Measurements from ENCODE around the gene SLC4A4. TPM values are rescaled to one million over a fixed set of nuclear protein-coding genes. Genes with fewer than 3 reads are reported as not detected.

The SLC4A4 gene
- total RNA-seq, 1 experiment from 2014 or later, result 0.05 TPM

- Histone ChIP-seq H3K36me3 (no peaks in the 10 kb centered on the region), H3K27ac (no peak overlapping the region), H3K4me1 (replicated peaks) (no peaks in the 10 kb centered on the region), H3K9me3 (replicated peaks) (no peaks in the 10 kb centered on the region), H3K27me3 (replicated peaks) (no peaks in the 10 kb centered on the region), H3K4me3 (no peak overlapping the region)
- DNase-seq (ENCODE audit: low read depth in 1 of 2, low spot score in 2 of 2), result no peak
Measured at GRCh38 chr4:71375494-71375893, 36.7 kb downstream of the SLC4A4 start.

DNA sequence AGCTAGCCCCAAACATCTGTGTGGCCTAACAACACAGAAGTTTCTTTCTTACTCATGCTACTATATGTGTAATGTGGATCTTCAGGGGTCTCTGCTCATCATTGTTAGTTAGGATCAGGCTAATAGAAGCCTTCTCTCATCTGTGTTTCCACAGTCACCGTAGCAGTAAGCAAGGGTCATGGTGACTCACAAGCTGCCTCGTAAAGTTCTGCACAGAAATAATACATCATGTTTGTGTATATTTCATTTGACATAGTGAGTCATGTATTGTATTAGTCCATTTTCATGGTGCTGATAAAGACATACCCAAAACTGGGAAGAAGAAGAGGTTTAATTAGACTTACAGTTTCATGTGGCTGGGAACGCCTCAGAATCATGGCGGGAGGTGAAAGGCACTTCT is 38.7 kb downstream of the SLC4A4 start:
- Histone ChIP-seq H3K4me1 (replicated peaks) (no peaks in the 10 kb centered on the region), H3K36me3 (no peaks in the 10 kb centered on the region), H3K27me3 (replicated peaks) (no peaks in the 10 kb centered on the region), H3K9me3 (replicated peaks) (no peaks in the 10 kb centered on the region), H3K4me3 (no peak overlapping the region), H3K27ac (no peak overlapping the region)
- no peak for DNase-seq (ENCODE audit: low read depth in 1 of 2, low spot score in 2 of 2)

GRCh38 chr4:71379126-71379525 is 40.3 kb downstream of the SLC4A4 start:
- H3K4me3 ChIP-seq, result no peak overlapping the region
- no peaks in the 10 kb centered on the region for H3K27me3 ChIP-seq (replicated peaks)
- DNase-seq (ENCODE audit: low read depth in 1 of 2, low spot score in 2 of 2), result no peak
- H3K36me3 ChIP-seq, result no peaks in the 10 kb centered on the region
- no peaks in the 10 kb centered on the region for H3K9me3 ChIP-seq (replicated peaks)
- no peak overlapping the region for H3K27ac ChIP-seq
- H3K4me1 ChIP-seq (replicated peaks), result no peaks in the 10 kb centered on the region

DNA sequence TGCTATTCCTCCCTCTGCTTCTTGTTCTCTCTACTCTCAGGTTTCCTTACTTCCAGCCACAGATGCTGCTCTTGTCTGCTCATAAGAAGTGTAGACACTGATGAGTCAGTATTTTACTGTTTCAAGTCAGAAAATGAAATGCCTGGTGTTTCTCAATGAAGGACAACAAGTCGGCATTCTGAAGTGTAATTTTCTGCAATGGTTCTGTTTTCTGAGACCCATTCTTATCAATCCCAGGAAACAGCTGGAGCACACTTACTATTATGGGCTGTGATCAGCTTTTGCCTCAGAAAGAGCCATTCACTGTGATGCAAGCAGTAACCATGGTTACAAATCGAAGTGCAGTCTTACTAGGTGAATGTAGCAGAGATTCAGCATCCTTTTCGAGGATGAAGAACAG is 42.0 kb downstream of the SLC4A4 start:
- no peak for DNase-seq (ENCODE audit: low read depth in 1 of 2, low spot score in 2 of 2)
- Histone ChIP-seq H3K4me1 (replicated peaks) (no peaks in the 10 kb centered on the region), H3K27me3 (replicated peaks) (no peaks in the 10 kb centered on the region), H3K36me3 (no peaks in the 10 kb centered on the region), H3K9me3 (replicated peaks) (no peaks in the 10 kb centered on the region), H3K27ac (no peak overlapping the region), H3K4me3 (no peak overlapping the region)

DNA sequence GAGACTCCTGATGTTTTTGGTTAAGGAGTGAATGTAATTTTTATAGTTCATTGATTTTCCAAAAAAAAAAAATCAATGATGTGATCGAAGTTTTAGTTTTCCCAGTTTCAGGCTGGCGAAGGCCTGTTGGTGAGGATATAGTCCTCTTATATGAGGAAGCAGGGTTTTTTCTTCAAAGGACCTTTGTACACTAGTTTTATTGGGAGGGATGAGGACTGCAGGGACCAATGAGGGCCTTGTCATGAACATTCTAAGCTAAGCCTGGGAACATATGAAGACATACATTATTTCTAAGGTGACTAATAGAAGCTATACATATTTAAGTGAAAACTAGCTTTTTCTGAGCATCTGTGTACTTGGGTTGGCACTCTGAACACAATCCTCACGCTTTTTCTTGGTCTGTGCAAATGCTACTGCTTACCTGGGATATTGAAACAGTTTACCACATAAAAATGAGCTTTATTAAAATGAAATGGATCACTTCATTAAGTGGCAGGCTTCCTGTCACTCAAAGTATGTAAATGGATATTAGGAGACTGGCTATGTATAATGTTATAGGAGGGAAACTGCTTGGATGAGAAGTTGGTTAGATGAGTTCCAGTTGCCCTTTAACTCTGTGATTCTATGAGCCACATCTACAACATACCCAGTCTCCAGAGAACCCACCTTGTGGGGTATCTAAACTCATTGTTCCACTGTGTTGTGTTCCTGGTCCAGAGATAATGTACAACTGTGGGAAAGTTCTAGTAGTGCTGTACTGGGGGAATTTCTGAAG is 43.5 kb downstream of the SLC4A4 start:
- H3K27ac ChIP-seq, result no peak overlapping the region
- H3K4me1 ChIP-seq (replicated peaks), result no peaks in the 10 kb centered on the region
- H3K9me3 ChIP-seq (replicated peaks), result no peaks in the 10 kb centered on the region
- H3K4me3 ChIP-seq, result no peak overlapping the region
- no peaks in the 10 kb centered on the region for H3K36me3 ChIP-seq
- H3K27me3 ChIP-seq (replicated peaks), result no peaks in the 10 kb centered on the region
- DNase-seq (ENCODE audit: low read depth in 1 of 2, low spot score in 2 of 2), result no peak

DNA sequence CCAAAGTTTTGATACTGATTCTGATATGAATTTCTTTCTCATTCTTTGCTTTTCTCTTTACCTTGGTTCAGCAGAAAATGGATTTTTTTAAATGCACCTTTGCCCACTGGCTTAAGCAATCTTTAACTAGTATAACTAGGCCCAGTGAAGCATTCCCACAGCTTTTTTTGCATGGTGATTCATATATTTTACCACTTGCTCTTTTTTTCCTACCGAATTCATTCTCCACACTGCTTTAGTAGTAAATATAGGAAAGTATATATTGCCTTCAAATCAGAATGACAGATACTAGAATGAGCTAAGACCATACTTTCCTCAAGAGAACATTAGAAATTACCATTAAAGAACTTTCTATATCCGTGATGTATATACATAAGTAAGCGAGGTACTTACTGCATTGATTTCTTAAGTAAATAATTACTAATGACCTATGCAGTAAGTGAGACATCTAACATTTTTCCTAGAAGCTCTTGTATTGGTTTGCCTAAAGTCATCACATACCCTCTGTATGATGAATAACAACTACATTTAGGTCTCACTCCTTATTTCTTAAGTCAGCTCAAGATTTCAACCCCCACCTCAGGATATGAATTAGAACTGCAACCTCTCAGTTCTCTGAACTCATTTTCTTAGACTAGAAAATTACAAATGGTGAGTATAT is 44.2 kb downstream of the SLC4A4 start:
- Histone ChIP-seq H3K27me3 (replicated peaks) (no peaks in the 10 kb centered on the region), H3K4me1 (replicated peaks) (no peaks in the 10 kb centered on the region), H3K9me3 (replicated peaks) (no peaks in the 10 kb centered on the region), H3K27ac (no peak overlapping the region), H3K36me3 (no peaks in the 10 kb centered on the region), H3K4me3 (no peak overlapping the region)
- no peak for DNase-seq (ENCODE audit: low read depth in 1 of 2, low spot score in 2 of 2)

DNA sequence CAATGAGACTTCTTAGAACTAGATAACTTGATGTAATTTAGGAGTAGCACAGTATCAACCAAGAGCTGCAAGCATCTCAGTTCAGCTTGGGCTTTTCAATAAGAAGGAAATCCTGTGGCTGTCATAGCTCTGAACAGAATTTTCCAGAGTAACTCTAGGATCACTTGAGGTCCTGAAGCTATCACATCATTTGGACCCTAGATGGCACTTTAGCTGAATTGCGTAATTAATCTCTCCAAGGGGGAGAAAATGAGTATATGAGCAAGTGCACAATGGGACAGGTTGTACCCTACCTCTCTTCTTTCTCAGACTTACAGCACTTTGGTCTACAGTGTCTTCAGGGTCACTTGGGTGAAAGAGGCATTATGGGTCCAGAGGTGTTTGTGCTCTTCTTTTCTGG is 45.2 kb downstream of the SLC4A4 start:
- Histone ChIP-seq H3K27ac (no peak overlapping the region), H3K4me3 (no peak overlapping the region), H3K27me3 (replicated peaks) (no peaks in the 10 kb centered on the region), H3K9me3 (replicated peaks) (no peaks in the 10 kb centered on the region), H3K36me3 (no peaks in the 10 kb centered on the region), H3K4me1 (replicated peaks) (no peaks in the 10 kb centered on the region)
- no peak for DNase-seq (ENCODE audit: low read depth in 1 of 2, low spot score in 2 of 2)

- DNase-seq (ENCODE audit: low read depth in 1 of 2, low spot score in 2 of 2), result no peak
- Histone ChIP-seq H3K4me3 (no peak overlapping the region), H3K4me1 (replicated peaks) (no peaks in the 10 kb centered on the region), H3K27ac (no peak overlapping the region), H3K9me3 (replicated peaks) (no peaks in the 10 kb centered on the region), H3K27me3 (replicated peaks) (no peaks in the 10 kb centered on the region), H3K36me3 (no peaks in the 10 kb centered on the region)
Measured at GRCh38 chr4:71389149-71389827, 50.5 kb downstream of the SLC4A4 start.

GRCh38 chr4:71392109-71392508 is 53.3 kb downstream of the SLC4A4 start:
- H3K36me3 ChIP-seq, result no peaks in the 10 kb centered on the region
- no peaks in the 10 kb centered on the region for H3K9me3 ChIP-seq (replicated peaks)
- H3K27ac ChIP-seq, result no peak overlapping the region
- no peaks in the 10 kb centered on the region for H3K27me3 ChIP-seq (replicated peaks)
- H3K4me1 ChIP-seq (replicated peaks), result no peaks in the 10 kb centered on the region
- DNase-seq (ENCODE audit: low read depth in 1 of 2, low spot score in 2 of 2), result no peak
- H3K4me3 ChIP-seq, result no peak overlapping the region

GRCh38 chr4:71396382-71396781 is 57.6 kb downstream of the SLC4A4 start:
- no peak overlapping the region for H3K27ac ChIP-seq
- H3K4me1 ChIP-seq (replicated peaks), result no peaks in the 10 kb centered on the region
- no peak overlapping the region for H3K4me3 ChIP-seq
- H3K9me3 ChIP-seq (replicated peaks), result no peaks in the 10 kb centered on the region
- no peaks in the 10 kb centered on the region for H3K36me3 ChIP-seq
- no peaks in the 10 kb centered on the region for H3K27me3 ChIP-seq (replicated peaks)
- DNase-seq (ENCODE audit: low read depth in 1 of 2, low spot score in 2 of 2), result no peak

- H3K27ac ChIP-seq, result no peak overlapping the region
- no peaks in the 10 kb centered on the region for H3K27me3 ChIP-seq (replicated peaks)
- H3K4me1 ChIP-seq (replicated peaks), result no peaks in the 10 kb centered on the region
- no peak overlapping the region for H3K4me3 ChIP-seq
- H3K36me3 ChIP-seq, result no peaks in the 10 kb centered on the region
- no peak for DNase-seq (ENCODE audit: low read depth in 1 of 2, low spot score in 2 of 2)
- no peaks in the 10 kb centered on the region for H3K9me3 ChIP-seq (replicated peaks)
Measured at GRCh38 chr4:71400810-71401209, 62.0 kb downstream of the SLC4A4 start.

DNA sequence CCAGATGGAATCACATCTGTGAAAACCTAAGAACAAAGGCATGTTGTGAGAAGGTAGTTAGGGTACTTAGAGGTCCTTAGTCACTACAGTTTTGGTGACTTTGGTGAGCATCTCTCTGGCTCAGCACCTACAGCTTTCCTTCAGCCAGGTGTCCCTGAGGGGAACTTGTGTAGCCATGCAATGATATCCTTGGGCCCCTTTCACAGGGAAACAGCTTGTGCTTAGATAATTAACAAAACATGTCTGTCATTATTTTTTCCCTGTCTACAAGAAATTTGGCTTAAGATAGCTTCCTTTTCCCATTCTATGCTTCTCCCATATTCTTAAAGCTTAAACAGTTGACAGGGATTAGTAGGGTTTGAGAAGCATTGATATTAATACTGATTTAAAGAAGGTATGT is 63.8 kb downstream of the SLC4A4 start:
- no peak overlapping the region for H3K27ac ChIP-seq
- H3K4me1 ChIP-seq (replicated peaks), result no peaks in the 10 kb centered on the region
- H3K27me3 ChIP-seq (replicated peaks), result no peaks in the 10 kb centered on the region
- DNase-seq (ENCODE audit: low read depth in 1 of 2, low spot score in 2 of 2), result no peak
- no peak overlapping the region for H3K4me3 ChIP-seq
- H3K36me3 ChIP-seq, result no peaks in the 10 kb centered on the region
- no peaks in the 10 kb centered on the region for H3K9me3 ChIP-seq (replicated peaks)

DNA sequence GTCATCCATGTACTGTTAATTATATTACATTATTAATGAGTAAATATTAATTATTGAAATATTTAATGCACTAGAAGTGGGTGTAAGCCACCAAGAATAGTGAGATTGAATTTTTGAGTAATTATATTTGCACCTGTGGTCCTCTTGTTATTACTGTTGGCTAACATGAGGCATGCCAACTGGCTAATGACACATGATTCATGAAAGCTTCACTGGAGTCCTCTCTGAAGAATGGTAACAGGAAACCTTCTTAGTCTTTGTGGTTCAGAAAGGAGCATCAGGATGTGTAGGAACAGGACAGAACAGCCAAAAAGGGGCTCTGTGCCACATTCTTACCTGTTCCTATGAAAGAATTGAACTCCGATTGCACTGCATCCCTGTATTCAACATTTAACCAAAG is 65.2 kb downstream of the SLC4A4 start:
- no peaks in the 10 kb centered on the region for H3K4me1 ChIP-seq (replicated peaks)
- no peak for DNase-seq (ENCODE audit: low read depth in 1 of 2, low spot score in 2 of 2)
- H3K36me3 ChIP-seq, result no peaks in the 10 kb centered on the region
- no peak overlapping the region for H3K27ac ChIP-seq
- H3K27me3 ChIP-seq (replicated peaks), result no peaks in the 10 kb centered on the region
- H3K4me3 ChIP-seq, result no peak overlapping the region
- no peaks in the 10 kb centered on the region for H3K9me3 ChIP-seq (replicated peaks)

- no peak overlapping the region for H3K4me3 ChIP-seq
- H3K4me1 ChIP-seq (replicated peaks), result no peaks in the 10 kb centered on the region
- H3K9me3 ChIP-seq (replicated peaks), result no peaks in the 10 kb centered on the region
- H3K27ac ChIP-seq, result no peak overlapping the region
- H3K27me3 ChIP-seq (replicated peaks), result no peaks in the 10 kb centered on the region
- DNase-seq (ENCODE audit: low read depth in 1 of 2, low spot score in 2 of 2), result no peak
- no peaks in the 10 kb centered on the region for H3K36me3 ChIP-seq
Measured at GRCh38 chr4:71405791-71406190, 67.0 kb downstream of the SLC4A4 start.

Data from SJSA1 (cell line).